Measurements from ENCODE around the gene TNFRSF14.

The TNFRSF14 gene

DNA sequence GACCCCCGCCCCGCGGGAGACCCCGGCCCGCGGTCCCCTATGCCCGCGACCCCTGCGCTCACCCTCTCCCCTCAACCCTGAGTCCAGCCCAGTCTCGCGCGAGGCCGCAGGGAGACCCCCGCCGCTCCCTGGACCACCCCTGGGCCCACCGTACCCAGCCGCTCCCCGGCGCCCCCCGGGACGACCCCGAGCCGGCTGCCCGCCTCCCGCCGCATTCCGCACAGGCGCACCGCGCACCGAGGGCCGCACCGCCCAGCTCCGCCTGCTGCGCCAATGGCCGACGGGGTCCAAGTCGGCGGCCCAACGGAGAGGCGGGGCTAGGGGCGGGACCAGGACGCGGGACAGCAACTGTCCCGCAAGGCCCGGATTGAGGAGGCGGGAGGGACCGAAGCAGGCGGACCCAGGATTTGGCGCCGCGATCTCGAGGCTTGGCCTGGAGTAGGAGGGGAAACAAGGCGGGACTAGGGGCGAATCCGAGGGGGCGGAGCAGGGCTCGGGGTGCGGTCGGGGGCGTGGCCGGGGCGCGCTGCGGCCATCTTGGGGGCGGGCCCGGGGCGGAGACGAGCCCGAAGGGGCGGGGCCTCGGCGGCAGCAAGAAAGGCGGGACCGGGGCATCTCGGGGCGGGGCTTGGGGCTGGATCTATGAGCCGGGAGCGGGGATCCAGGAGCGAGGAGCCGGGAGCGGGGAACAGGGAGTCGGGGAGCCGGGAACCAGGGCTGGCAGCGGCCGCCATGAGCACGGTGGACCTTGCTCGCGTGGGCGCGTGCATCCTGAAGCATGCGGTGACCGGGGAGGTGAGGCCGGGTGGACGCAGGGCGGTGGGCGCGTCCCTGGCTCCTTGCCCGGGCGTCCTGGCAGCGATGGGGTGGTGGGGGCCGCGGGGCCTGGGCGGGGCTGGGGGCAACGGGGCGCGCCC is 30.2 kb downstream of the TNFRSF14 start, which contains the start of gene PRXL2B:
PRXL2B (plus strand) TSS at position 624 of the 917 bp plus-strand sequence; CDS start at position 733, 109 bp downstream.
- no peaks in the 10 kb centered on the region for H3K27me3 ChIP-seq (ENCODE audit: insufficient read depth, poor library complexity, severe bottlenecking)
- peak within 1 kb of the TSS; percentile 91 for H3K27ac ChIP-seq (replicated peaks)
- peak; percentile 98 to 99 for DNase-seq (ENCODE audit: low read depth in 1 of 2, low spot score in 1 of 2)
- TF ChIP-seq GABPA (IDR thresholded peaks at IDR 0.05; ENCODE audit: low read depth) (no peak), SPI1 (IDR thresholded peaks at IDR 0.05; ENCODE audit: borderline replicate concordance, low read depth) (no peak), POLR2AphosphoS5 (IDR thresholded peaks at IDR 0.05; ENCODE audit: low read depth) (0 out of 2 replicates have a peak, but pooled peaks have one; percentile 7)
- TF ChIP-seq, protein P1, sequence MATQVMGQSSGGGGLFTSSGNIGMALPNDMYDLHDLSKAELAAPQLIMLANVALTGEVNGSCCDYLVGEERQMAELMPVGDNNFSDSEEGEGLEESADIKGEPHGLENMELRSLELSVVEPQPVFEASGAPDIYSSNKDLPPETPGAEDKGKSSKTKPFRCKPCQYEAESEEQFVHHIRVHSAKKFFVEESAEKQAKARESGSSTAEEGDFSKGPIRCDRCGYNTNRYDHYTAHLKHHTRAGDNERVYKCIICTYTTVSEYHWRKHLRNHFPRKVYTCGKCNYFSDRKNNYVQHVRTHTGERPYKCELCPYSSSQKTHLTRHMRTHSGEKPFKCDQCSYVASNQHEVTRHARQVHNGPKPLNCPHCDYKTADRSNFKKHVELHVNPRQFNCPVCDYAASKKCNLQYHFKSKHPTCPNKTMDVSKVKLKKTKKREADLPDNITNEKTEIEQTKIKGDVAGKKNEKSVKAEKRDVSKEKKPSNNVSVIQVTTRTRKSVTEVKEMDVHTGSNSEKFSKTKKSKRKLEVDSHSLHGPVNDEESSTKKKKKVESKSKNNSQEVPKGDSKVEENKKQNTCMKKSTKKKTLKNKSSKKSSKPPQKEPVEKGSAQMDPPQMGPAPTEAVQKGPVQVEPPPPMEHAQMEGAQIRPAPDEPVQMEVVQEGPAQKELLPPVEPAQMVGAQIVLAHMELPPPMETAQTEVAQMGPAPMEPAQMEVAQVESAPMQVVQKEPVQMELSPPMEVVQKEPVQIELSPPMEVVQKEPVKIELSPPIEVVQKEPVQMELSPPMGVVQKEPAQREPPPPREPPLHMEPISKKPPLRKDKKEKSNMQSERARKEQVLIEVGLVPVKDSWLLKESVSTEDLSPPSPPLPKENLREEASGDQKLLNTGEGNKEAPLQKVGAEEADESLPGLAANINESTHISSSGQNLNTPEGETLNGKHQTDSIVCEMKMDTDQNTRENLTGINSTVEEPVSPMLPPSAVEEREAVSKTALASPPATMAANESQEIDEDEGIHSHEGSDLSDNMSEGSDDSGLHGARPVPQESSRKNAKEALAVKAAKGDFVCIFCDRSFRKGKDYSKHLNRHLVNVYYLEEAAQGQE (IDR thresholded peaks at IDR 0.05; ENCODE audit: insufficient replicate concordance, low read depth): peak; percentile 79
- TF ChIP-seq, protein P2, sequence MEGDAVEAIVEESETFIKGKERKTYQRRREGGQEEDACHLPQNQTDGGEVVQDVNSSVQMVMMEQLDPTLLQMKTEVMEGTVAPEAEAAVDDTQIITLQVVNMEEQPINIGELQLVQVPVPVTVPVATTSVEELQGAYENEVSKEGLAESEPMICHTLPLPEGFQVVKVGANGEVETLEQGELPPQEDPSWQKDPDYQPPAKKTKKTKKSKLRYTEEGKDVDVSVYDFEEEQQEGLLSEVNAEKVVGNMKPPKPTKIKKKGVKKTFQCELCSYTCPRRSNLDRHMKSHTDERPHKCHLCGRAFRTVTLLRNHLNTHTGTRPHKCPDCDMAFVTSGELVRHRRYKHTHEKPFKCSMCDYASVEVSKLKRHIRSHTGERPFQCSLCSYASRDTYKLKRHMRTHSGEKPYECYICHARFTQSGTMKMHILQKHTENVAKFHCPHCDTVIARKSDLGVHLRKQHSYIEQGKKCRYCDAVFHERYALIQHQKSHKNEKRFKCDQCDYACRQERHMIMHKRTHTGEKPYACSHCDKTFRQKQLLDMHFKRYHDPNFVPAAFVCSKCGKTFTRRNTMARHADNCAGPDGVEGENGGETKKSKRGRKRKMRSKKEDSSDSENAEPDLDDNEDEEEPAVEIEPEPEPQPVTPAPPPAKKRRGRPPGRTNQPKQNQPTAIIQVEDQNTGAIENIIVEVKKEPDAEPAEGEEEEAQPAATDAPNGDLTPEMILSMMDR (IDR thresholded peaks at IDR 0.05; ENCODE audit: insufficient read depth, low read length): no peak
- peak within 1 kb of the TSS; percentile 75 for H3K4me3 ChIP-seq (replicated peaks; ENCODE audit: insufficient read depth, low read length)

DNA sequence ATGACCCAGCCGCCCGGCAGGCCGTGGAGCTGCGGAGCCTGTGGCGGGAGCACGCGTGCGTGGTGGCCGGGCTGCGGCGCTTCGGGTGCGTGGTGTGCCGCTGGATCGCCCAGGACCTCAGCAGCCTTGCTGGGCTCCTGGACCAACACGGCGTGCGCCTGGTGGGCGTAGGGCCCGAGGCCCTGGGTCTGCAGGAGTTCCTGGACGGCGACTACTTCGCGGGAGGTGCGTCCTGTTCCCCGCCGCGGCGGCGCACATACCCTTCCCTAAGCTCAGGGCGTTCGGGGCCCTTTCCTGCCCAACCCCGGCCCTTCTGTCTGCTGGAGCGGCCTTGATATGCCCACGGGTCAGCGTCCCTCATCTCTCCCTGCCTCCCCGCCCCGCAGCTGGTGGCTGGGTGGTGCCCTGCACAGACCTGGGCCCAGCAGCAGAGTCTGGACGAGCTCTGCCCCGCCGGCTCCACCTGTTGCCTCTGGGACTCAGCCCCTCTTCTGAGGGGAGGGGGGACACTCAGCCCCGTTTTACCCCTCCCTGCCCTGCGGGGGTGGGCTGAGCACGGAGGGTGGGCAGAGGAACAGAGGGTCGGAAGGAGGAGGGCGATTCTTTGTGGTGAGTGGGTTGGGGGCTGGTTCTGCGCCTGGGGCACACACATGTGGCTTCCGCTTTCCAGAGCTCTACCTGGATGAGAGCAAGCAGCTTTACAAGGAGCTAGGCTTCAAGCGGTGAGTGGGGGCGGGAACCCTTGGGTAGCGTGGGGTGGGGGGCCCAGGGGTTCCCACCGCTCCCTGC is 31.1 kb downstream of the TNFRSF14 start:
- Histone ChIP-seq H3K27ac (replicated peaks) (0 out of 2 replicates have a peak overlapping the region, but pooled peaks have one; percentile 5), H3K27me3 (ENCODE audit: insufficient read depth, poor library complexity, severe bottlenecking) (no peaks in the 10 kb centered on the region), H3K4me3 (replicated peaks; ENCODE audit: insufficient read depth, low read length) (peak overlapping the region; percentile 75)
- DNase-seq (ENCODE audit: low read depth in 1 of 2, low spot score in 1 of 2): peak; percentile 23 to 44
- TF ChIP-seq SPI1 (IDR thresholded peaks at IDR 0.05; ENCODE audit: borderline replicate concordance, low read depth) (no peak), GABPA (IDR thresholded peaks at IDR 0.05; ENCODE audit: low read depth) (no peak)
- TF ChIP-seq, protein P1 (IDR thresholded peaks at IDR 0.05; ENCODE audit: insufficient replicate concordance, low read depth): no peak
- TF ChIP-seq, protein P2 (IDR thresholded peaks at IDR 0.05; ENCODE audit: insufficient read depth, low read length): no peak

DNA sequence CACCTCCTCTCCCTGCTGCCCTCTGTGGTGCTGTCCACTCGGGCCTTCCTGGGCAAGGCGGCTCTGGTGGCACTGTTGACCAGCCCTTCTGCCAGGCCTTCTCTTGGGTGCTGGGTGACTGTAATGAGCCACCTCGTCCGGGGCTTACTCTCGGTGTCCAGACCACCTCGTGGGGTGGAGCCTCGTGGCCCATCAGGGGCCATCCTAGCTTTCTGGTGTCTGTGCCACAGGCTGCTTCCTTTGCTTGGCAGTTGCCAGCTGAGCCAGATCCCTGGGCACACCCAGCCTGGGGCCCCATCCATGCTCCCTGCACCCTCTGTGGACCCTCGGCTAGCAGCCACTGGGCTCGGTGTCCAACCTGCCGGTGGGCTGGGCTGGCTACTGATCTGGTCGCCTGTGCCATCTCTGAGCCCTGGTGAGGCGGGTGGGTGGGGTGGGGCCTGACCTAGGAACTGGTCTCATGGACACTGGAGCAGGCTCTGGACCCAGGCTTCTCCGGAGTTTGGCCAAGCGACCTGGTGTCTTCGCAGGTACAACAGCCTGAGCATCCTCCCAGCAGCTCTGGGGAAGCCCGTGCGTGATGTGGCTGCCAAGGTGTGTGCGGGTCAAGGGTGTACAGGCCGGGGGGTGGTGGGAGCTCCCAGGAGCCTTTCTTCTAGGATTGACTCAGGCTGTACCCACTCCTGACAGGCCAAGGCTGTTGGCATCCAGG is 31.8 kb downstream of the TNFRSF14 start:
- H3K27me3 ChIP-seq (ENCODE audit: insufficient read depth, poor library complexity, severe bottlenecking): no peaks in the 10 kb centered on the region
- no peak overlapping the region for H3K4me3 ChIP-seq (replicated peaks; ENCODE audit: insufficient read depth, low read length)

More for the DNA sequence above, 31.8 kb downstream of the TNFRSF14 start:
- no peak for TF ChIP-seq SPI1 (IDR thresholded peaks at IDR 0.05; ENCODE audit: borderline replicate concordance, low read depth)
- TF ChIP-seq GABPA (IDR thresholded peaks at IDR 0.05; ENCODE audit: low read depth): no peak
- TF ChIP-seq, protein P1 (IDR thresholded peaks at IDR 0.05; ENCODE audit: insufficient replicate concordance, low read depth): no peak
- TF ChIP-seq POLR2AphosphoS5 (IDR thresholded peaks at IDR 0.05; ENCODE audit: low read depth): no peak
- TF ChIP-seq, protein P2 (IDR thresholded peaks at IDR 0.05; ENCODE audit: insufficient read depth, low read length): no peak
- no peak for DNase-seq (ENCODE audit: low read depth in 1 of 2, low spot score in 1 of 2)
- no peak overlapping the region for H3K27ac ChIP-seq (replicated peaks)

All from HL-60 (cell line).